Upper lobe of right lung (tissue), 1 donor: ENCODE data around the gene ZBTB45. TPM values are rescaled to one million over a fixed set of nuclear protein-coding genes. Genes with fewer than 3 reads are reported as not detected.
A peak's percentile ranks its signal among the peaks of the same experiment; 100 is the strongest.

Experiments used
- ATAC-seq: fragments of 200-7000 bp; cut with Tn5 transposase; one replicate; pipeline ENCODE4 v1.9.1; 2020; ENCODE audit warnings: mild to moderate bottlenecking, moderate library complexity
- DNase-seq: peaks from one replicate; pipeline ENCODE4 v3.0.0-alpha.2; 2020
- H3K27ac ChIP-seq: fragments of 200-600 bp; one replicate; pipeline ENCODE4 v1.8.0; 2022
- H3K27me3 ChIP-seq: fragments of 200-600 bp; one replicate; pipeline ENCODE4 v1.8.0; 2022; ENCODE audit warnings: mild to moderate bottlenecking
- H3K36me3 ChIP-seq: fragments of 200-600 bp; one replicate; pipeline ENCODE4 v1.8.0; 2022
- H3K4me1 ChIP-seq: fragments of 200-600 bp; one replicate; pipeline ENCODE4 v1.8.0; 2022
- H3K4me3 ChIP-seq: fragments of 200-600 bp; one replicate; pipeline ENCODE4 v1.8.0; 2022; ENCODE audit warnings: mild to moderate bottlenecking
- H3K9me3 ChIP-seq: fragments of 200-600 bp; one replicate; pipeline ENCODE4 v1.8.0; 2022
- CTCF ChIP-seq: fragments of 200-600 bp; IDR thresholded peaks from one replicate; pipeline ENCODE4 v1.8.0; 2022; ENCODE audit warnings: antibody characterized with exemption
- intact Hi-C: fragments of 100-400 bp; cut with DNase I; formaldehyde crosslinking; loops from one replicate; pipeline ENCODE4 v1.11.0; 2022
- total RNA-seq: library from RNA; stranded (reverse); fragmentation: NEBNext Ultra II Directional; extraction: Animal tissue kit (Norgen Biotek cat#: 25700); gene quantifications from one replicate; pipeline ENCODE4 v1.2.1, GENCODE V29; 2021
- donor health status: DM: no; HTN: yes; CAD: no; lungs with severe emphysema.

The ZBTB45 gene
- total RNA-seq, 1 donor from 2014 or later, result 14.1 TPM

DNA sequence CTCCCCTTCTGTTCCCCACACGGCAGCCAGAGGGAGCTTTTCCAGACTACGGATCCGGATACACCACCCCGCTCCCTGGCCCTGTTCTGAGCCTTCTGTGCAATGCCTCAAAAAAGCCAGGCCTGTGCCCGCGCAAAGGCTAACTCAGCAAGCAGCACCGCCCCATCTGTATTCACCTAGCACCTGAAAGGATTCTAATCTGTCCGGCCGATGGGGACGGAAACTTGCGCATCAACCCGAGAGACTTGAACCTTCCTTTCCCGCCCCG, 589 bp downstream of the ZBTB45 start:
- H3K36me3 ChIP-seq, result peaks cover 20% of the 10 kb centered on the region
- H3K27me3 ChIP-seq, result no peaks in the 10 kb centered on the region
- intact Hi-C loops, result no loop called here
- peak overlapping the region; percentile 91 for H3K27ac ChIP-seq
- no peaks in the 10 kb centered on the region for H3K9me3 ChIP-seq
- peak; percentile 51 for ATAC-seq
- peaks cover 22% of the 10 kb centered on the region for H3K4me1 ChIP-seq
- peak; percentile 58 for TF ChIP-seq CTCF
- DNase-seq, result peak; percentile 83
- peak overlapping the region; percentile 71 for H3K4me3 ChIP-seq

DNA sequence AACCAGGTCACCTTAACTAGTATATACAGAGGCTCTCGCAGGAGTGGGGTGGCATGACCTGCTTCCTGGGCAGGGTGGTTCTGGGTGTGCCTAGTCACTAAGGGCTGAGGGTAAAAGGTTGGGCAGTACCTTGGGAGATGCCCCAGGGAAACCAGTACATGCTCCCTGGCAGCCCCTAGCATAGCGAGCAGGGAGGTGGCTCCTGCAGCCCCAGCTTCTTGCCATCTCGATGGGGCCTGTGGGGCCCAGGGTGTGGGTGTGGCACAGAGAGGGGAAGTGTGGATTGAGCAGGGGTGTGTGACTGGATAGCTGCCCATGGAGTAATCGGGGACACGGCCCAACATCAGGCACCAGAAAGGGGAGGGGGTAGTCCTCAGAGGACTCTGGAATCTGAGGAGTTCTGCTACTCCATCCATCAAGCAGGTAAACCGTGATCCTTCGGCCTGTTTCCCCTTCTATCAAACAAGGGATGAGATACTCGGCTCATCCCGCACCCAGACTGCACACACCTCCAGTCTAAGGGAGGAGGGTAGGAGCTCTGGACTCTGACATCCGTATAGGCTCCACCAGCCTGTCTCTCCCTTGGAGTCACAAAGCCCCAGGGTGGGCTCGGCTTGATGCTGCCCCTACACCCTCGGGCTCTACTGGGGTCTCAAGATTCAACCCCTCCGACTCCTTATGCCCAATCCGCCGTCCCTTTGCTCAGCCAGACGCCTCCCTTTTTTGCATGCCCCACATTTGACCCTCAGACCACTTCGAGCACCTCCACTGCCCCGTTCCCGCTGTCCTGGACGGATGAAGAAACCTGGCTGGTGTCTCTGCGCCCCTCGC, 1.1 kb downstream of the ZBTB45 start:
- H3K4me1 ChIP-seq, result peaks cover 27% of the 10 kb centered on the region
- H3K4me3 ChIP-seq, result peak overlapping the region; percentile 71
- TF ChIP-seq CTCF, result no peak
- peaks cover 20% of the 10 kb centered on the region for H3K36me3 ChIP-seq
- DNase-seq (no peak), ATAC-seq (no peak)
- peak overlapping the region; percentile 91 for H3K27ac ChIP-seq
- intact Hi-C loops, result no loop called here
- no peaks in the 10 kb centered on the region for H3K9me3 ChIP-seq
- no peaks in the 10 kb centered on the region for H3K27me3 ChIP-seq

DNA sequence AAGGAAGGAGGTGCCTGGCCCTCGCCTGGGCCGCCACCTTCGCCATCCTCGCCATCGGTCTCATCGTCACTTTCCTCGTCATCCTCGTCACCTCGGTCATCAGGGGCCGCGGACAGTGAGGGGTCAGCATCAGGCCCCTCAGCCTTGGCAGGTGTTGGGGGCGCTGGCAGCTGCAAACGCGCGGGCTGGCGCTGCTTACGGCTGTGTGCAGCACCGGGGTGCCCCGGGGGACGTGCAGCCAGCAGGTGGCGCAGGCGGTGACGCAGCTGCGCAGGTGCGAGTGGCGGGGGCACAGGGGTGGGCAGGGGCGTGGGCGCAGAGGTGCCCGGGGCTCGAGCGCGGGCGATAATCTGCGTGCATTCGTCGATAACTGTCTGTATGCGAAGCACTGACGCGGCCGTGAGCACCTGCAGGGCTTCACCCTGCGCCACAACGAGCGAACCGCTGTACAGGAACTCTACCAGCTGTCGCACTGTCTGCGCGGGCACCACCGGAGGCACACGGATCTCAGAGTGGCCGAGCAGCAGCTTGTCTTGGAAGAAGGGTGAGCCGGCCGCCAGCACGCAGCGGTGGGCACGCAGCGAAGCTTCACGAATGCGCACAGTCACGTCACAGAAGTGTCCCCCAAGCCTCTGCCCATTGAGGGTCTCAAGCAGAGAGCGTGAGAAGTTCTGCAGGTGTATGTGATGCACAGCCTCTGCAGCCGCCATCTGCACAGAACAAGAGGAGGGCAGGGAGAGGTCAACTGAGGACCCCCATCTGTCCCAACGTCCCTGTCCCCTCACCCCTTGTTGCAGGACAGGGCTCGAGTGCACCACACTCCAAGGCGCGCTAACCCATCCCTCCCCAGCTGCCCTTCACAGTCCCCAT, 2.4 kb downstream of the ZBTB45 start:
- peaks cover 20% of the 10 kb centered on the region for H3K36me3 ChIP-seq
- H3K4me1 ChIP-seq, result peaks cover 30% of the 10 kb centered on the region
- no peak for TF ChIP-seq CTCF
- DNase-seq (no peak), ATAC-seq (no peak)
- intact Hi-C loops, result no loop called here
- no peak overlapping the region for H3K4me3 ChIP-seq
- no peak overlapping the region for H3K27ac ChIP-seq
- H3K27me3 ChIP-seq, result no peaks in the 10 kb centered on the region
- H3K9me3 ChIP-seq, result no peaks in the 10 kb centered on the region

- Histone ChIP-seq H3K27me3 (no peaks in the 10 kb centered on the region), H3K27ac (no peak overlapping the region), H3K4me3 (no peak overlapping the region), H3K36me3 (peaks cover 20% of the 10 kb centered on the region), H3K9me3 (no peaks in the 10 kb centered on the region), H3K4me1 (peaks cover 30% of the 10 kb centered on the region)
- intact Hi-C loops, result no loop called here
- no peak for DNase-seq
- ATAC-seq, result no peak
- no peak for TF ChIP-seq CTCF
Observed at GRCh38 chr19:58516246-58516836, 3.3 kb downstream of the ZBTB45 start.

- ATAC-seq, result no peak
- Histone ChIP-seq H3K4me1 (peaks cover 26% of the 10 kb centered on the region), H3K27ac (no peak overlapping the region), H3K36me3 (peaks cover 20% of the 10 kb centered on the region), H3K9me3 (no peaks in the 10 kb centered on the region), H3K27me3 (no peaks in the 10 kb centered on the region), H3K4me3 (no peak overlapping the region)
- no peak for DNase-seq
- no peak for TF ChIP-seq CTCF
- intact Hi-C loops, result no loop called here
Observed at GRCh38 chr19:58515259-58515658, 4.4 kb downstream of the ZBTB45 start.
